Osteoblast (primary cell): ENCODE data around the gene ZMAT5. TPM values are rescaled to one million over a fixed set of nuclear protein-coding genes. Genes with fewer than 3 reads are reported as not detected.
A peak's percentile ranks its signal among the peaks of the same experiment; 100 is the strongest.

ENCODE experiments used
- DNase-seq: peaks from one replicate; pipeline ENCODE4 v3.0.0; 2011; ENCODE audit warnings: low spot score, mixed read lengths; ENCODE audit not compliant: insufficient read length; ENCODE audit errors: missing footprints
- H2AFZ ChIP-seq: 2 replicates; pipeline ENCODE4 v1.6.0; 2011; ENCODE audit warnings: mild to moderate bottlenecking, low read length
- H3K27ac ChIP-seq: 2 replicates; pipeline ENCODE4 v1.5.1; 2011; ENCODE audit warnings: mild to moderate bottlenecking, low read depth, low read length, moderate library complexity
- H3K27me3 ChIP-seq: 2 replicates; pipeline ENCODE4 v1.6.0; 2012; ENCODE audit warnings: mild to moderate bottlenecking, control low read depth, inconsistent platforms, low read length, moderate library complexity; ENCODE audit not compliant: insufficient read depth
- H3K36me3 ChIP-seq: 2 replicates; pipeline ENCODE4 v1.5.1; 2011; ENCODE audit warnings: mild to moderate bottlenecking, low read length, control low read depth, moderate library complexity; ENCODE audit not compliant: insufficient read depth
- H3K4me1 ChIP-seq: 2 replicates; pipeline ENCODE4 v1.5.1; 2011; ENCODE audit warnings: mild to moderate bottlenecking, low read length, control low read depth, moderate library complexity; ENCODE audit not compliant: insufficient read depth
- H3K4me2 ChIP-seq: 2 replicates; pipeline ENCODE4 v1.6.0; 2011; ENCODE audit warnings: mild to moderate bottlenecking, low read length; ENCODE audit not compliant: insufficient read depth
- H3K4me3 ChIP-seq: fragments of 200-600 bp; sonication (generic); 3 replicates; pipeline ENCODE4 v1.5.1; 2012; ENCODE audit warnings: mild to moderate bottlenecking, low read length, inconsistent platforms; ENCODE audit not compliant: insufficient read depth
- H3K79me2 ChIP-seq: 2 replicates; pipeline ENCODE4 v1.6.0; 2012; ENCODE audit warnings: mild to moderate bottlenecking, low read length, control low read depth, inconsistent platforms; ENCODE audit not compliant: insufficient read depth
- H3K9me3 ChIP-seq: 2 replicates; pipeline ENCODE4 v1.5.1; 2011; ENCODE audit warnings: low read depth, low read length, control low read depth
- H4K20me1 ChIP-seq: 2 replicates; pipeline ENCODE4 v1.6.0; 2012; ENCODE audit warnings: mild to moderate bottlenecking, low read length, control low read depth; ENCODE audit not compliant: insufficient read depth
- CTCF ChIP-seq: IDR thresholded peaks from 2 replicates; pipeline ENCODE4 v1.5.1; 2011; ENCODE audit warnings: mild to moderate bottlenecking, low read depth, low read length, moderate library complexity; ENCODE audit errors: extremely low read depth
- total RNA-seq: library from RNA; depleted of rRNA; stranded (reverse); fragments of >200 nt; gene quantifications from 2 replicates; pipeline ENCODE4 v1.2.3, GENCODE V29; 2012

The ZMAT5 gene
- total RNA-seq, 1 donor: 15.6 TPM

GRCh38 chr22:29768052-29768693 is 1.4 kb upstream of the ZMAT5 start:
- Histone ChIP-seq H2AFZ (peak overlapping the region; percentile 98), H3K4me2 (peak overlapping the region; percentile 85), H3K27me3 (no peaks in the 10 kb centered on the region), H3K27ac (peak overlapping the region; percentile 80), H3K79me2 (peaks cover 45% of the 10 kb centered on the region), H4K20me1 (peaks cover 5% of the 10 kb centered on the region), H3K9me3 (no peaks in the 10 kb centered on the region), H3K4me3 (peak overlapping the region; percentile 81), H3K4me1 (peaks cover 19% of the 10 kb centered on the region), H3K36me3 (peaks cover 20% of the 10 kb centered on the region)
- DNase-seq: peak; percentile 41
- no peak for TF ChIP-seq CTCF

- Histone ChIP-seq H2AFZ (peak within 1 kb of the TSS; percentile 98), H3K4me1 (peaks cover 16% of the 10 kb centered on the region), H3K27me3 (no peaks in the 10 kb centered on the region), H3K27ac (peak within 1 kb of the TSS; percentile 80), H4K20me1 (peaks cover 5% of the 10 kb centered on the region), H3K36me3 (peaks cover 20% of the 10 kb centered on the region), H3K4me2 (peak within 1 kb of the TSS; percentile 85), H3K9me3 (no peaks in the 10 kb centered on the region), H3K79me2 (peaks cover 45% of the 10 kb centered on the region), H3K4me3 (peak within 1 kb of the TSS; percentile 81)
- DNase-seq: peak; percentile 97
- TF ChIP-seq CTCF: no peak
Measured at GRCh38 chr22:29767171-29768051, 604 bp upstream of the ZMAT5 start, which contains the start of gene UQCR10. UQCR10 (plus strand) TSS chr22:29767369; CDS start chr22:29767399, 30 bp downstream.

- DNase-seq: peak; percentile 45
- Histone ChIP-seq H3K9me3 (no peaks in the 10 kb centered on the region), H4K20me1 (peaks cover 5% of the 10 kb centered on the region), H3K4me1 (peaks cover 16% of the 10 kb centered on the region), H3K36me3 (peaks cover 20% of the 10 kb centered on the region), H3K79me2 (peaks cover 45% of the 10 kb centered on the region), H3K27ac (peak overlapping the region; percentile 80), H3K27me3 (no peaks in the 10 kb centered on the region), H2AFZ (peak overlapping the region; percentile 98), H3K4me2 (peak overlapping the region; percentile 85), H3K4me3 (peak overlapping the region; percentile 81)
- no peak for TF ChIP-seq CTCF
Measured at GRCh38 chr22:29765905-29766631, 739 bp downstream of the ZMAT5 start.
